ENCODE data around the gene RAB21.
"Not testable (repeated sequence)": the region's sequence is repeated elsewhere in the genome, so short reads cannot be mapped to it uniquely, and the experiment has no call there.

Gene RAB21

DNA sequence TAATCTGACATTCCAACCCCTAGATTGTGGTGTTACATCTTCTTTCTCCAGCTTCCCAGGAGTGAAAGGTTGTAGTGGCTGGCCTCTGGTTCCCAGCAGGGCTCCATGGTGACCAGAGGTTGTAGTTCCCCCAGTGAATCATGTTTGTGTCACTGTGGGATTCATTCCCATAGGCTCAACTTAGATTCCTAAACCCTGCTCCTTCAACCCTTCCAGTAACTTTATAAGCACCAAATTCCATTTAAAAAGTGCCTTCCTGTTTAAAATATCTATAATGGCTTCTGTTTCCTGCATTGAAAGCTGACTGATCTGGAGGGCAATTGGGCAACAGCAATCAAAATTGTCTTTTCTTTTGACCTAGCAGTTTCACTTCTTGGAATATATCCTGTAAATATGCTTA is 44.4 kb downstream of the RAB21 start:
- DNase-seq (ENCODE audit: low spot score), result no peak

DNA sequence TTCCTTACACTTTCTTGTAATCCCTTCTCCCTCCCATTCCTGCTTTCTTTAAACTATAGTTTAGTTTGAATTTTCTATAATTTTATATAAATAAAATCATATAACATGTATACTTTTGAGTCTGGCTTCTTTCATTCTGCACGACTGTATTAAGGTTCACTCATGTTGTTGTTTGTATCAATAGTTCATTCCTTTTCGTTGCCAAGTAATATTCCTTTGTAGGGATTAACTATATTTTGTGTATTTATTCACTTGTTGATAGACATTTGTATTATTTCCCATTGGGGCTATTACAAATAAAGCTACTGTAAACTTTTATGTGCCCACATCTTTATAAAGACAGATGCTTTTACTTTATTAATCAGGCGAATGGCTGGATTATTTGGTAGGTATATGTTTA is 45.5 kb downstream of the RAB21 start:
- no peak for DNase-seq (ENCODE audit: low spot score)

DNA sequence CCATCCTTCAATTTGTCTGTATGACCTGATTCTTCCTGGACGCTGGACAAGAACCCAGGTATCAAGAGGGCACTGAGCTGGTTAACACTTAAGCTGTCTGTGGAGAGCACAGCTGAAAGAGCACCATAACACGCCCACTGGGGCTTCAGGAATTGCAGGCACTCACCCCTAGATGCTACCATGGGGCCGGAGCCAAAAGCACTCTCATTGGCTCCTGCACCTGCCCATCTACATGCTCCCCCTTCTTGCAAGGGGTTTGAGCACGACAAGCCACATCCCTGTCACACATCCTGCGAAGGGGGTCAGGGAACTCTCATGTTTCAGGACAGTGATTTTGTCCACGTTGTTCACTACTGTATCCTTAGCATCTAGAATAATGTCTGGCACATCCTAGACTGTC is 49.8 kb downstream of the RAB21 start:
- DNase-seq (ENCODE audit: low spot score), result no peak

DNA sequence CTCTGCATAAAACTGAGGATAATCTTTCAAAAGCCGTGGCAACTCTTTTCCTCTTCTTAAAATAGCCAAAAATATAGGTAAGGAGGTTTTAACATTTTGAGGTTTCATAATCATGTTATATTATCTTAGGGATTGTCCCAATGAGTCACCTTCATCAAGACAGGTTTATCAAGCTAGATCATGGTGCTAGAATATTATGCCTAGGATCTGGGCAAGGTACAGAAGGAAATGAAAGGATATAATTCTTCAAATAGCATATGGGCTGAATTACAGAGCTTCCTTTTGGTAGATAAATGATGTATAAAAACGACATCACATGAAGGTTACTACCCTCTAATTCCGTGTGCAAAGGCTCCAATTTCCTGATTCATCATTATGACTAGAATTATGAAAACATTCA is 56.3 kb downstream of the RAB21 start:
- DNase-seq (ENCODE audit: low spot score), result no peak

DNA sequence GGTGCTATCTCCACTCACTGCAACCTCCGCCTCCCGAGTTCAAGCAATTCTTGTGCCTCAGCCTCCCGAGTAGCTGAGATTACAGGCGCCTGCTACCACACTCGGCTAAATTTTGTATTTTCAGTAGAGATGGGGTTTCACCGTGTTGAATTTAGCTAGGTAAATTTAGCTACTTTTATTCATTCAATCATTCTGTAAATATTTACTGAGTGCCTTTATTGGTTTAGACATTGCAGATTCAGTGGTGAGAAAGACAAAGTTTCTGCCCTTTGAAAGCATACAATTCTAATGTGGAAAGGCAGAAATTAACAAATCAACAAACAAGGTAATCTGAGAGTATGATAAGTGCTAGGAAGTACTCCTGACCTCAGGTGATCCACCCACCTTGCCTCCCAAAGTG is 60.6 kb downstream of the RAB21 start:
- not testable (repeated sequence) for DNase-seq (ENCODE audit: low spot score)

DNA sequence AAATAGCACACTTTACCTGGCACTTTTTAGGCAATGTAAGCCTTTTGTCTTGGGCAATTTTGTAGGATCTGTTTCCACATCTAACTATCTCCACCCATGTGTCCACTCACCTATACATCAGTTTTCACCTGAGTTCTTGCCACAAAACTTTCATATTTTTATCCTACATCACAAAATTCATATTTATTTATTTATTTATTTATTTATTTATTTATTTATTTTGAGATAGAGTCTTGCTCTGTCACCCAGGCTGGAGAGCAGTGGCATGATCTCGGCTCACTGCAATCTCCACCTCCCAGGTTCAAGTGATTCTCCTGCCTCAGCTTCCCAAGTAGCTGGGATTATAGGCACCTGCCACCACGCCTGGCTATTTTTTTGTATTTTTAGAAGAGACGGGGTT is 67.4 kb downstream of the RAB21 start:
- DNase-seq (ENCODE audit: low spot score), result not testable (repeated sequence)

DNA sequence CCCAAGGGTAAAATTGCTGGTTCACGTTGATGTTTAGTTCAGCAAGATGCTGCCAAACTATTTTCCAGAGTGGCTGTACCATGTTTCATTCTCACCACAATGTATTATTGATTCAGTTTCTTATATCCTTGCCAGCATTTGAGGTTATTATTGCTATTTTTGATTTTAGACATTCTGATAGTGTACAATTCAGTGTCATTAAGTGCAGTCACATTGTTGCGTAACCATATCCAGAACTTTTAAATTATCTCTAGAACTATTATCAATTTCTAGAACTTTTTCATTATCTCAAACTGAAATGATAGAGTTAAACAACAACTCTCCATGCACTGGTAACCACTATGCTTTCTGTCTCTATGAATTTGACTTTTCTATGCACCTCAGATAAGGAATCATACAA is 74.2 kb downstream of the RAB21 start:
- no peak for DNase-seq (ENCODE audit: low spot score)

DNA sequence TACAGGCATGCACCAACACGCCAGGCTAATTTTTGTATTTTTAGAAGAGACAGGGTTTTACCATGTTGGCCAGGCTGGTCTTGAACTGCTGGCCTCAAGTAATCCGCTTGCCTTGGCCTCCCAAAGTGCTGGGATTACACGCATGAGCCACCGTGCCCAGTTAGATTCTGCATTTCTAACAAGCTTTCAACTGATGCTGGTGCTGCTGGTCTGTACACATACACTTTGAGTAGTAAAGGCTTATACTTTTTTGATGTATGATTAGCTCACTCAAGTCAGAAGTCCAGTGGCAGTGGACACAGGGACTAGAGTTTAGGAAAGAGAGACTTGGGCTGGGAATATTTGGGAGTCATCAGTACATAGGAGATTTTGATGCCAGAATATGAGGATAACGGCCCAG is 82.7 kb downstream of the RAB21 start:
- DNase-seq (ENCODE audit: low spot score), result no peak

DNA sequence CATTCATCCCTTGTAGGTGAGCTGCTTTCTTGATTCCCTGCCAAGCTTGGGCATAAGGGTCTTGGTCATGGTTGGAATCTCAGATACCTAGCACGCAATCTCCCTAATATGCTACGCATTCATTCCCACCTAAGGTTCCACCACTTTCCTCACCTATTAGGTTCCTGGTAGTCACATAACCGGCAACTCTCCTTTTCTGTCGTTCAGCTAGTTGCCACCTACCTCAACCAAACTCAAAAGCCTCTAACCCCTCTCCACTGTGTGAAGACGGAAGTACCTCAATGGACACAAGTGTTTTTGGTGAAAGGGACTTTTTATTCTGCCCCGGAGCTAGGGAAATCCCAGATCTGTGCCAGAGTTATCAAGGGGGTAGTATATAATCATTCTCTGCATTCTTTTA is 83.6 kb downstream of the RAB21 start:
- DNase-seq (ENCODE audit: low spot score), result no peak

DNA sequence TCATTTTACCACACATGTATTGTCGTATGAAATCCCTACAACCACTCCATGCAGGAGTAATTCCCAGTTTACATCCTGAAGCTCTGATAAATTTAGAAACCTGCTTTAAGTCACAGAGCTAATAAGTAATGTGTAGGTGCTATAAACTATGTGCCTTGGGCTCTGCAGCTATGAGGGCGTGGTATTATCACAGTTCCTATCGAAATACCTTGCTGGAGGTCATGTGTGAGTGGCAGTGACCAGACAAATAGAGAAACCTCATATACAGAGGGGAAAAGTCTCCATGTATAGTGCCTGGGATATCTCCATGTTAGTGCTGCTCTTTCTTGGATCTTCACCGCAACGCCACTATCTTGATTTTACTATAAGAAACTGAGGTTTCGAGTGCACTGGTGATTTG is 84.0 kb downstream of the RAB21 start:
- DNase-seq (ENCODE audit: low spot score), result no peak

DNA sequence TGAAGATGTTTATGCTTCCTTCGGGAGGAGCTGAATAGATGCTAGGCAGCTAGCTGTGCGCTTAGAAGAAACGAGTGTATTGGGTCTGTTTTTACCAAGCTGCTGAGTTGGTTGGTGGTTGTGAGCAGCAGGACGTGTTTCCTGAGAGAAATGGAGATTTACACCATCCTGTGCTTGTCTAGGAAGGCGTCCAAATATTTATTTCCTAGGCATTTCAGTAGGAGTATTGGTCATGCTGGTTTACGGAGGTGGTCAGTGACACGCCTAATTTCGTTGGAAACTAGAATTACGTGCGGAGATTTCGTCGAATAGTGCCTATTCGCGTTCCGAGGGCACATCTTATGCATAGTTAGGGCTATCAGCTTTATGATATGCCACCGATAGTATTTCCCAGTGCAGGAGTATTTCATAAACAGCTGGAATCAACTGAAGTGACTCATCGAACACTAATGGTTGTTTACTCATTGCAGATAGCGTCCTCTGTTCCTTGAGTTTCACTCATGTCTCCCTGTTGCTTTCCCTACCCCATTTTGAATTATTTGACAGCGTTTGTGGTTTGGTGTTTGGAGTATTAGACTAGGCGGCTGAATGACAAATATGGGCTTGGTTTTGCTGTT is 85.7 kb downstream of the RAB21 start:
- peak; percentile 29 for DNase-seq (ENCODE audit: low spot score)

DNA sequence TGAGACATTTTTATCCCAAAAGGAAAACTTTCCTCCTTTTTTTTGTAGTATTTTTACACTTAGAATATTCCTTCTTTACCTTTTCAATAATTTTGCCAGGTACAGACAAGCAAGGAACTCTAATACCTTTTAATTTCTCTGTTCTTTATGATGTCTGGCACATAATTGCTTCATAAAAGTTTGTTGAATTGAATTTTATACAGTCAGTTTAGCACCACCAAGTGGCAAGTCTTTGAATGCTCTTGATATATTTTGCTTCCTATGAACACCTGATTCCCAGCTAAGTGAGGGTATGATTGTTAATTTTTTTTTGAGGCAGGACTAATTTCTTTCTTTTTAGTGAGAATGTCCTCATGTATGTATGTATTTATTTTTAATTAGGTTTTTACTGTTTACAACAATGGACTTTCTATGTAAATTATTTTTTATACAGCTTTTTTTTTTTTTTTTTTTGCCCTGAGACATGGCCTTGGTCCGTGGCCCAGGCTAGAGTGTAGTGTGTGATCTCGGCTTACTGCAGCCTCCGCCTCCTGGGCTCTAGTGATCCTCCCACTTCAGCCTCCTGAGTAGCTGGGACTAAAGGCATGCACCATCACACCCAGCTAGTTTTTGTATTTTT is 91.8 kb downstream of the RAB21 start:
- peak; percentile 35 for DNase-seq (ENCODE audit: low spot score)

DNA sequence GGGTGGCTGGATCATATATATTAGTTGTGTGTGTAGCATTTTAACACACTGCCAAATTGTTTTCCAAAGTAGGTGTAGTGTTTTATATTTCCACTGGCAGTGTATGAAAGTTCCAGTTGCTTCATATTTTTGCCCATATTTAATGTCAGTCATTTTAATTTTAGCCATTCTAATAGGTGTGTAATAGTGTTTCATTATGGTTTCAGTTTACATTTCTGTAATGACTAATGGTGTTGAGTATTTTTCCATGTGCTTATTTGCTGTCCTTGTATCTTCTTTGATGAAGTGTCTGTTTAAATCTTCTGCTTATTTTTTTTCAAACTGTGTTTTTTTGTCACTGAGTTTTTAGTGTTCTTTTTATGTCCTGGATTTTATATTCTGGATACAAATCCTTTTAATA is 93.5 kb downstream of the RAB21 start:
- DNase-seq (ENCODE audit: low spot score), result no peak

DNA sequence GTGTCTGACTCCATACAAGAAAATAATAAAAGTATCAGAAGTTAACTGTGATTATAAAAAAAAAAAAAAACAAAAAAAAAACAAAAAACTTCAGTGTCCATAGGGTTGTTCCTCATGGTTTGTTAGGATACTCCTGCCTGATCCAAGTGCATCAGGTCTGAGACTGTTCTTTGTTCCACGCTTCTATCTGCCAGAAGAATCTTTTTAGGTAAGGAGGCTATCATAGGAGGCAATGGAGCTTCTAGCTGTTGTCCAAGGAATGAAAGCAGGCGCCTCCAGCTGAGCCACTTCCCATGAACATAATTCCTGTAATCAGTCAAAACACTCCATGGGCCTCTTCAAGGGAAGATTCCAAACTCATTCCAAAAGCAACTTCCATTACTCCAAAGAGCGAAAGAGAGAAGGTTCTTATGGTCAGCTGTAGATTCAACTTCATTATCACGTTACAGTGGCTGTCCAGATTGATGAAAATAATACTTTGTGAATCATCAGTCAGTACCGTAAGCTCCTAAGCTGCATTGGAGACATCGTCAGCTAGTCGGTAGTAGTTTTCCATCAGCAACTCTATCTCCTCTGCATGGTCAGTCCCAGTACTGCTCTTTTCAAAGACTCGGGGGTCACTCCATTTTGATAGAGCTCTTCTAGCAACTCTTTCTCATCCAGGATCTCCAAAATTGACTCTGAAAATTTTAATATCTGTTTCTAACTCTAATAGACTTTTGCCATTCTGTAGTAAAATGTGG is 94.6 kb downstream of the RAB21 start:
- DNase-seq (ENCODE audit: low spot score), result no peak
